Stimulated activated CD4-positive, alpha-beta T cell treated with anti-CD3 and anti-CD28 coated beads, TNF-alpha, amount 100 ng/mL, for 1 hour (primary cell): ENCODE data around the gene EXOC6B.

Experiments
- DNase-seq, 3 donors: peaks; one replicate each; pipeline ENCODE4 v3.0.0-alpha.2; 2020; ENCODE audit warnings: low read depth in 3 of 3, low spot score in 1 of 3

Gene EXOC6B

GRCh38 chr2:72149556-72150156 lies 676.2 kb downstream of the EXOC6B start:
- no peak for DNase-seq

DNA sequence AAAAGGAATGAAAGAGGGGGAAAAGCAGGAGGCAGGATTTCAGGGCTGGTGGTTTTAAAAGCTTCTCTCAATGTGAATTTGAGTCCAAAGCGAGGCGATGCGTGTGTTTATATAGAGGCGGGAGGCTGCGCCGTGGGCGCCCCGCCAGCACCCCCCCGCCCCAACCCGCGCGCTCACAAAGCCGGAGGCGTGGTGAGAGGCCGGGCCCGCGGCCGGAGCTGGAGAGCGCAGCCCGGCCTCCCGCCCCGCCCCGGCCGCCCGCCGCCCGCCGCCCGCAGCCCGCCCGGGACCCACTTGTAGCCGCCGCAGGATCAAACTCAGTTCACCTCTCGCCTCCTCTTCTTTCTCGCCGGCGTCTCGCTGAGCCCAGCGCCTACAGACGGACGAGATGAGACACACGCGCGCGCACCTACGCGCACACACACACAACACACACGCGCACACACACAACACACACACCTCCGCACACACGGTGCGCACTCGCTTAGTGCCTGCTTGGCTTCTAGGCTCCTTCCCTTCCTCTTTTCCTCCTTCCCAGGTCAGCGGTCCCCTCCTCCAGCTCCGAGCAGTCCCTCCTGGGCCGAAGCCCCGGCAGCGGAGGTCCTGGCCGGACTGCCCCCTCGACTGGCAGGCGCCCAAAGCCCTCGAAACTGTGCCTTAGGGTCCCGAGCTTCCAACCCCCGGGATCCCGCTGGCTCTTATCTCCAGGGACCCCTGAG lies 676.8 kb downstream of the EXOC6B start:
- no peak for DNase-seq

DNA sequence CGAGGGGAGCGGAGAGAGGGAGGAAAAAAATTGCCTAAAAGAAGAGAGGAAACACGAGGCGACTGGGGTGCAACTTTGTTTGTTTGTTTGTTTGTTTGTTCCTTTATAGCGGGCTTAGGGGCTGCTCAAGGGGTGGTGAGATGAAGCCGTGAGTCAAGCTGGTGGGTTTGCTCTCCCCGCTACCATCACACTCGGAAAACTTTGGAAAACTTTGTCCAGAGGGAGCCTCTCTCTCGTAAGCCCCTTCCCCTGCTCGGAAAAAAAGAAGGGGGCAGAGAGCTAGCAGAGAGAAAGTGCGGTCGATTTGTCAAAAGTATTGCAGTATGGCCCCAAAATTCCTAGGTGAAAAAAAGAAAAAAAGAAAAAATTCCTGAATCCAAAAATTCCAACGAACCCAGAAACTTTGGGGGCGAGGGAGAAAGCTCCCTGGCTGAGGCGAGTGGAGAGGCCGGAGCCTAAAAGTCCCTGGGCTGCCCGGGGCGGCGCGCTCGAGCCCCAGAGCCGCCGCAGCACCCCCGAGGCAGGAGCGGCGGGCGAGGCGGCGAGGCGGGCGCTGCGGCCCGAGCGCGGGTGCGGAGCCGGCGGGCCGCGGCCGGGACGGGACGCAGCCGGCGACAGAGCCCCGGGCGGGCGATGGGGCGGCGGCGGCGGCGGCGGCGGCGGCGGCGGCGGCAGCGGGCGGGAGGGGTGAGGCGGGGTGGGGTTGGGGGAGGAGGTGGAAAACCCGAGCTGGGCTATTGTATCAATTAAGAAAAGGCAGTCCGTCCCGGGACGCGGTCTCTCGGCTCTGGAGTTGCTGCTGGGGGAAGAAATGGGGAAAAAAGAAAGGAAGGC lies 677.6 kb downstream of the EXOC6B start:
- no peak for DNase-seq

DNA sequence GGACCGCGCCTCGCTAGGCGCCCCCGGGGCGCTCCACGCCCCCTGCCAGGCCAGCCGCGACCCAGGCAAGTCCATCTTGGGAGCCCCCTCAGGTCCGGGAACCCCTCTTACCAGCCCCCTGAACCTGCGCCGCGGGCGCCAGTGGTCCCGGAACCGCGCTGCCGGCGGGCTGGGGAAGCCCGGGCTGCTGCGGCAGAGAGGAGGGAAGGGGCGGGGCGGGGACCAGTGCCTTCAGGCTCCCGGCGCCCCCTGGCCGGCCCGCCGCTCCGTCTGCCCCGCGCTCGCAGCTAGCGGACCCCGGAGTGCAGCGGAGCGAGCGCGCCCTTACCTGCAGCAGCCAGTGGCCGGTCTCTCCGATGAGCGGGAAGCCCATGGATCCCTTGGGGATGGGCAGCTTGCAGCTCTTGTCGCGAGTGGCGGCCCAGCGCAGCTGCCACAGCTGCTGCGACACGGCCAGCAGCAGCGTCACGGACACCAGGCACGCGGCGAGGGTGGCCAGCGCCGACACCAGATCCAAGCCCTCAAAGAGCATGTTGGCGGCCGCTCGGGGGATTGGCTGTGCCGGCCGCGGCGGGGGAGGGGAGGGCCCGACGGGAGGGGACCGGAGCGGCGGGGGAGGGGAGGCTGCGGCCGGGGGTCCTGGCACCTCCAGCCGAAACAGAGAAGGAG lies 678.4 kb downstream of the EXOC6B start, which contains the start of gene CYP26B1:
Gene CYP26B1 (minus strand): TSS at position 560 of the 669 bp plus-strand sequence. CDS start 28 bp downstream, at position 532.
- no peak for DNase-seq

DNA sequence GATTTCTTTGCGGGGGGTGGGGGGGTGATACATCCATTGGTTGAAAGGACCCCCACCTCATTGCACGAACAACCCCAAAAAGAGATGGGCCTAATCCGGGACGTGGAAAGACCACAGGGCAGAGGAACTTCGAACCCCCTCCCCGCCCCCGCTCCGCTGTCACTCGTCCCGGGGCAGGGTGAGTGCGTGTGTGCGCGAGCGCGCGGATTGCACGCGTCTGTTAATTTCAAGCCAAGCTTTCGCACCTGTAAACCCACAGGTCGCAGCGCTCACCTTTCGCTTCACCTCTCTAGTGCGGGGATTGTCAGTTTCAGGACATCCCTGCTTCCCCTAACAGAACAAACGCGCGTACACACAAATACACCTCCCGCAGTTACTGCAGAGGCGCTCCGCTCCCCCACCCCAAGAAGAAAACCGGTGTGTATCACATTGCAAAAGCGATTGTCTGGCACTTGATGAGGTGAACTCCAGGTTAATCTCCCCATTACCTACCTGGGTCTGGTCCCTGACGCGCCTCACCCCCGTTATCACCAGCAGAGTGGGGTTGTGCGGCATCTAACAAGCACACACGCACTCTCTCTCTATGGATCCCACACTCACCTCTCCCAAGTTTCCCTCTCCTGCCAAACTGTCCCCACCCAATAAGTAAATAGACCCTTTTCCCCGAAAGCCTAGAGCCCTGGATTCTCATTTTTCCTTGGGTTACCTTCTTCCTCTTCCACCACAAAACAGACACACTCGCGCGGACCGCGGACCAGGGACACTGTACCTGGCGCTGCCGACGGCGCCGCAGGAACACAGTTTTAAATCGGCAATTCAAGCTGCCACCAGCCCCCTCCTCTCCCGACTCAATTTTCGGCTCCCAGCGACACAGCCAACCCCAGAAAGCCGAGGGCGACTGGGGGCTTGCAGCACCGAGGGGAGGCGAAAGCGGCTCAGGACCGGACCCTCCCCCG lies 679.2 kb downstream of the EXOC6B start:
- no peak for DNase-seq

- no peak for DNase-seq
Measured at GRCh38 chr2:72145658-72146329, 680.0 kb downstream of the EXOC6B start.

GRCh38 chr2:72145289-72145657 lies 680.6 kb downstream of the EXOC6B start:
- no peak for DNase-seq

- no peak for DNase-seq
Measured at GRCh38 chr2:72144632-72145288, 681.1 kb downstream of the EXOC6B start.

GRCh38 chr2:72144274-72144631 lies 681.6 kb downstream of the EXOC6B start:
- no peak for DNase-seq

GRCh38 chr2:72143441-72144273 lies 682.2 kb downstream of the EXOC6B start:
- DNase-seq = no peak

- no peak for DNase-seq
Measured at GRCh38 chr2:72142570-72143440, 683.0 kb downstream of the EXOC6B start.

GRCh38 chr2:72141881-72142451 lies 683.9 kb downstream of the EXOC6B start:
- no peak for DNase-seq

- DNase-seq = no peak
Measured at GRCh38 chr2:72141032-72141645, 684.7 kb downstream of the EXOC6B start.

GRCh38 chr2:72140621-72140960 lies 685.2 kb downstream of the EXOC6B start:
- DNase-seq = no peak

- no peak for DNase-seq
Measured at GRCh38 chr2:72139874-72140620, 685.8 kb downstream of the EXOC6B start.

- DNase-seq = no peak
Measured at GRCh38 chr2:72139471-72139873, 686.4 kb downstream of the EXOC6B start.
